ENCODE measurements around the gene SPOCK1. TPM values are rescaled to one million over a fixed set of nuclear protein-coding genes. Genes with fewer than 3 reads are reported as not detected.

Gene SPOCK1
- total and polyA plus RNA-seq, 2 experiments from 2014 or later: 268 to 471 TPM

GRCh38 chr5:137091472-137091871 is 407.7 kb downstream of the SPOCK1 start:
- Histone ChIP-seq H4K20me1 (ENCODE audit: insufficient read depth) (0 out of 2 replicates have a peak, but pooled peaks cover 2% of the 10 kb centered on the region), H2AFZ (no peak overlapping the region), H3K4me2 (ENCODE audit: unreplicated experiment) (no peak overlapping the region), H3K9me3 (ENCODE audit: low read depth) (no peaks in the 10 kb centered on the region), H3K27me3 (replicated peaks; ENCODE audit: insufficient read depth) (no peaks in the 10 kb centered on the region), H3K4me3 (no peak overlapping the region), H3K9ac (no peak overlapping the region), H3F3A (ENCODE audit: insufficient read depth) (peaks cover 18% of the 10 kb centered on the region), H3K4me1 (ENCODE audit: insufficient read depth) (peaks cover 17% of the 10 kb centered on the region), H3K79me2 (ENCODE audit: insufficient read depth) (peaks cover 32% of the 10 kb centered on the region; the same call in 1 of the 2 replicates), H3K9me2 (ENCODE audit: insufficient read depth) (no peaks in the 10 kb centered on the region), H3K27ac (no peak overlapping the region), H3K36me3 (ENCODE audit: low read depth) (no peaks in the 10 kb centered on the region)
- peak; percentile 35 for DNase-seq
- WGBS, 2 experiments (ENCODE audit: low coverage in 1 of 2, low lambda C conversion rate in 2 of 2, missing lambda C conversion rate in 2 of 2): 61 to 83% methylated on average over 1 of the region's 1 CpG
- no peak for TF ChIP-seq EZH2phosphoT487 (IDR thresholded peaks at IDR 0.05; ENCODE audit: insufficient read depth, low read depth)
- no peak for TF ChIP-seq EZH2 (IDR thresholded peaks at IDR 0.05; ENCODE audit: insufficient read depth, poor library complexity, severe bottlenecking)
- in situ Hi-C loops (cut with MboI): no loop called here

- H3K9me2 ChIP-seq (ENCODE audit: insufficient read depth): no peaks in the 10 kb centered on the region
- H3K4me1 ChIP-seq (ENCODE audit: insufficient read depth): peaks cover 11% of the 10 kb centered on the region
- no peak for DNase-seq
- H3K27me3 ChIP-seq (replicated peaks; ENCODE audit: insufficient read depth): no peaks in the 10 kb centered on the region
- no peak overlapping the region for H3K4me2 ChIP-seq (ENCODE audit: unreplicated experiment)
- TF ChIP-seq EZH2 (IDR thresholded peaks at IDR 0.05; ENCODE audit: insufficient read depth, poor library complexity, severe bottlenecking): no peak
- TF ChIP-seq EZH2phosphoT487 (IDR thresholded peaks at IDR 0.05; ENCODE audit: insufficient read depth, low read depth): no peak
- no peak overlapping the region for H2AFZ ChIP-seq
- no peak overlapping the region for H3K27ac ChIP-seq
- H3K9me3 ChIP-seq (ENCODE audit: low read depth): no peaks in the 10 kb centered on the region
- peaks cover 32% of the 10 kb centered on the region; the same call in 1 of the 2 replicates for H3K79me2 ChIP-seq (ENCODE audit: insufficient read depth)
- peaks cover 12% of the 10 kb centered on the region for H3F3A ChIP-seq (ENCODE audit: insufficient read depth)
- no peak overlapping the region for H3K9ac ChIP-seq
- WGBS, 2 experiments (ENCODE audit: low coverage in 1 of 2, low lambda C conversion rate in 2 of 2, missing lambda C conversion rate in 2 of 2): 72 to 93% methylated on average over 2 of the region's 2 CpGs
- H4K20me1 ChIP-seq (ENCODE audit: insufficient read depth): 0 out of 2 replicates have a peak, but pooled peaks cover 2% of the 10 kb centered on the region
- no peaks in the 10 kb centered on the region for H3K36me3 ChIP-seq (ENCODE audit: low read depth)
- H3K4me3 ChIP-seq: no peak overlapping the region
- in situ Hi-C loops (cut with MboI): no loop called here
Observed at GRCh38 chr5:137090721-137091120, 408.4 kb downstream of the SPOCK1 start.

- TF ChIP-seq EZH2phosphoT487 (IDR thresholded peaks at IDR 0.05; ENCODE audit: insufficient read depth, low read depth): no peak
- no peak for TF ChIP-seq EZH2 (IDR thresholded peaks at IDR 0.05; ENCODE audit: insufficient read depth, poor library complexity, severe bottlenecking)
- H3K27ac ChIP-seq: no peak overlapping the region
- no peak overlapping the region for H3K4me2 ChIP-seq (ENCODE audit: unreplicated experiment)
- H3F3A ChIP-seq (ENCODE audit: insufficient read depth): peaks cover 7% of the 10 kb centered on the region
- no peaks in the 10 kb centered on the region for H3K36me3 ChIP-seq (ENCODE audit: low read depth)
- no peaks in the 10 kb centered on the region for H3K9me3 ChIP-seq (ENCODE audit: low read depth)
- peaks cover 5% of the 10 kb centered on the region for H3K4me1 ChIP-seq (ENCODE audit: insufficient read depth)
- DNase-seq: no peak
- no peaks in the 10 kb centered on the region for H3K27me3 ChIP-seq (replicated peaks; ENCODE audit: insufficient read depth)
- WGBS, 2 experiments (ENCODE audit: low coverage in 1 of 2, low lambda C conversion rate in 2 of 2, missing lambda C conversion rate in 2 of 2): 0 to 6% methylated on average over 1 of the region's 1 CpG
- H3K4me3 ChIP-seq: no peak overlapping the region
- no peaks in the 10 kb centered on the region for H3K9me2 ChIP-seq (ENCODE audit: insufficient read depth)
- 0 out of 2 replicates have a peak, but pooled peaks cover 2% of the 10 kb centered on the region for H4K20me1 ChIP-seq (ENCODE audit: insufficient read depth)
- no peak overlapping the region for H2AFZ ChIP-seq
- peaks cover 32% of the 10 kb centered on the region; the same call in 1 of the 2 replicates for H3K79me2 ChIP-seq (ENCODE audit: insufficient read depth)
- in situ Hi-C loops (cut with MboI): no loop called here
- no peak overlapping the region for H3K9ac ChIP-seq
Observed at GRCh38 chr5:137090151-137090550, 409.0 kb downstream of the SPOCK1 start.

GRCh38 chr5:137088175-137088574 is 411.0 kb downstream of the SPOCK1 start:
- Histone ChIP-seq H2AFZ (no peak overlapping the region), H3K9ac (no peak overlapping the region), H3K4me2 (ENCODE audit: unreplicated experiment) (no peak overlapping the region), H3K79me2 (ENCODE audit: insufficient read depth) (peaks cover 30% of the 10 kb centered on the region), H3K9me2 (ENCODE audit: insufficient read depth) (no peaks in the 10 kb centered on the region), H3F3A (ENCODE audit: insufficient read depth) (no peaks in the 10 kb centered on the region), H3K27me3 (replicated peaks; ENCODE audit: insufficient read depth) (no peaks in the 10 kb centered on the region), H3K4me3 (no peak overlapping the region), H3K4me1 (ENCODE audit: insufficient read depth) (no peaks in the 10 kb centered on the region; the same call in 1 of the 2 replicates), H3K36me3 (ENCODE audit: low read depth) (no peaks in the 10 kb centered on the region), H3K9me3 (ENCODE audit: low read depth) (no peaks in the 10 kb centered on the region), H4K20me1 (ENCODE audit: insufficient read depth) (no peaks in the 10 kb centered on the region), H3K27ac (no peak overlapping the region)
- 93% methylated on average over 6 of the region's 6 CpGs for WGBS, 2 experiments (ENCODE audit: low coverage in 1 of 2, low lambda C conversion rate in 2 of 2, missing lambda C conversion rate in 2 of 2)
- no peak for DNase-seq
- TF ChIP-seq EZH2 (IDR thresholded peaks at IDR 0.05; ENCODE audit: insufficient read depth, poor library complexity, severe bottlenecking) (no peak), EZH2phosphoT487 (IDR thresholded peaks at IDR 0.05; ENCODE audit: insufficient read depth, low read depth) (no peak)
- in situ Hi-C loops (cut with MboI): no loop called here
